CD14-positive monocyte (primary cell): ENCODE data around the gene SYCP3. TPM values are rescaled to one million over a fixed set of nuclear protein-coding genes. Genes with fewer than 3 reads are reported as not detected.

Experiments
- DNase-seq, 3 donors: peaks; one replicate each; pipeline ENCODE4 v3.0.0-alpha.2; 2011 to 2022
- H2AFZ ChIP-seq: 2 replicates; pipeline ENCODE4 v1.6.0; 2012; ENCODE audit warnings: mild to moderate bottlenecking, low read depth, low read length, inconsistent platforms; ENCODE audit not compliant: insufficient read depth, poor library complexity, severe bottlenecking
- H3K27ac ChIP-seq, 2 donors: 1 replicate in 1 of 2; 2 replicates in 1 of 2; pipeline ENCODE4 v1.5.1; 2012 to 2013; ENCODE audit warnings: low read length in 2 of 2, control low read depth in 1 of 2, inconsistent platforms in 1 of 2, low read depth in 1 of 2, mild to moderate bottlenecking in 1 of 2
- H3K27me3 ChIP-seq, 2 donors: one replicate each; pipeline versions ENCODE4 v1.6.0 to v1.6.1; 2011 to 2013; ENCODE audit warnings: low read length in 2 of 2; ENCODE audit not compliant: control insufficient read depth in 2 of 2, insufficient read depth in 2 of 2
- H3K36me3 ChIP-seq, 2 donors: replicated peaks in 1 of 2; 1 replicate in 1 of 2; 2 replicates in 1 of 2; pipeline versions ENCODE4 v1.5.1 to v1.6.1; 2012 to 2013; ENCODE audit warnings: low read length in 2 of 2, control low read depth in 1 of 2, inconsistent platforms in 1 of 2, mild to moderate bottlenecking in 1 of 2; ENCODE audit not compliant: insufficient read depth in 2 of 2, control insufficient read depth in 1 of 2
- H3K4me1 ChIP-seq, 2 donors: 1 replicate in 1 of 2; 2 replicates in 1 of 2; pipeline versions ENCODE4 v1.5.1 to v1.6.1; 2012 to 2013; ENCODE audit warnings: low read length in 2 of 2, control low read depth in 1 of 2, inconsistent platforms in 1 of 2, mild to moderate bottlenecking in 1 of 2, moderate library complexity in 1 of 2; ENCODE audit not compliant: insufficient read depth in 2 of 2, control insufficient read depth in 1 of 2
- H3K4me2 ChIP-seq: replicated peaks from 2 replicates; pipeline ENCODE3; 2012; ENCODE audit warnings: low read length, moderate library complexity, mild to moderate bottlenecking; ENCODE audit not compliant: poor library complexity, severe bottlenecking; ENCODE audit errors: extremely low read depth
- H3K4me3 ChIP-seq, 3 experiments: fragments of 200-600 bp in 1 of 3; sonication (generic) in 1 of 3; replicated peaks in 1 of 3; 1 replicate in 2 of 3; 2 replicates in 1 of 3; pipeline ENCODE4 v1.5.1; 2011 to 2013; ENCODE audit warnings: low read length in 3 of 3, mild to moderate bottlenecking in 3 of 3, control low read depth in 2 of 3, low read depth in 2 of 3, inconsistent platforms in 1 of 3, moderate library complexity in 1 of 3
- H3K79me2 ChIP-seq: 2 replicates; pipeline ENCODE4 v1.6.0; 2012; ENCODE audit warnings: mild to moderate bottlenecking, control low read depth, inconsistent platforms, low read length, moderate library complexity; ENCODE audit not compliant: insufficient read depth
- H3K9ac ChIP-seq: 2 replicates; pipeline ENCODE4 v1.6.0; 2017; ENCODE audit warnings: low read length, mild to moderate bottlenecking; ENCODE audit not compliant: insufficient read depth, poor library complexity, severe bottlenecking
- H3K9me3 ChIP-seq, 2 donors: replicated peaks in 1 of 2; 1 replicate in 1 of 2; 2 replicates in 1 of 2; pipeline versions ENCODE4 v1.5.1 to v1.6.1; 2012 to 2013; ENCODE audit warnings: low read length in 2 of 2, control low read depth in 1 of 2; ENCODE audit not compliant: control insufficient read depth in 1 of 2, insufficient read depth in 1 of 2
- H4K20me1 ChIP-seq: 2 replicates; pipeline ENCODE4 v1.6.0; 2012; ENCODE audit warnings: mild to moderate bottlenecking, low read length, control low read depth, moderate library complexity; ENCODE audit not compliant: insufficient read depth
- H3K27ac Mint-ChIP-seq, 7 donors: one replicate each; pipeline ENCODE4 v1.8.0; 2020; ENCODE audit warnings: mild to moderate bottlenecking in 7 of 7, mixed read lengths in 7 of 7, moderate library complexity in 6 of 7, inconsistent platforms in 2 of 7
- H3K27me3 Mint-ChIP-seq, 3 donors: one replicate each; pipeline ENCODE4 v1.8.0; 2021 to 2022; ENCODE audit warnings: low read depth in 3 of 3, mild to moderate bottlenecking in 3 of 3, mixed read lengths in 3 of 3, moderate library complexity in 3 of 3, inconsistent platforms in 1 of 3
- H3K36me3 Mint-ChIP-seq, 2 donors: one replicate each; pipeline ENCODE4 v1.8.0; 2020; ENCODE audit warnings: mixed read lengths in 2 of 2, inconsistent platforms in 1 of 2, mild to moderate bottlenecking in 1 of 2
- H3K4me1 Mint-ChIP-seq: one replicate; pipeline ENCODE4 v1.8.0; 2020; ENCODE audit warnings: mild to moderate bottlenecking, mixed read lengths
- H3K4me3 Mint-ChIP-seq, 2 donors: one replicate each; pipeline ENCODE4 v1.8.0; 2020; ENCODE audit warnings: mild to moderate bottlenecking in 2 of 2, mixed read lengths in 2 of 2, moderate library complexity in 1 of 2
- H3K9me3 Mint-ChIP-seq, 7 donors: one replicate each; pipeline ENCODE4 v1.8.0; 2020 to 2022; ENCODE audit warnings: mixed read lengths in 7 of 7, mild to moderate bottlenecking in 6 of 7, moderate library complexity in 6 of 7, inconsistent platforms in 2 of 7
- CTCF ChIP-seq: fragments of 200-600 bp; IDR thresholded peaks from one replicate; pipeline ENCODE4 v1.8.0; 2022; ENCODE audit warnings: antibody characterized with exemption, mild to moderate bottlenecking
- WGBS: methylation state at CpG from one replicate; pipeline ENCODE4 v1.1.5; 2013; ENCODE audit warnings: missing lambda C conversion rate; ENCODE audit not compliant: insufficient coverage; 5-methylcytosine and 5-hydroxymethylcytosine counted together
- intact Hi-C, 2 donors: fragments of 100-400 bp; cut with micrococcal nuclease; formaldehyde crosslinking; loops; one replicate each; pipeline versions ENCODE4 v1.15.0 to v1.15.1; 2023
- polyA plus RNA-seq, 3 donors: library from polyadenylated mRNA; depleted of rRNA in 1 of 3; unstranded in 2 of 3; stranded (reverse) in 1 of 3; fragments of 300-500 nt in 2 of 3; fragments of >200 nt in 1 of 3; fragmentation: Illumina TruSeq in 2 of 3; gene quantifications; 1 replicate in 2 of 3; 2 replicates in 1 of 3; pipeline ENCODE4 v1.2.3, GENCODE V29; 2012 to 2021

SYCP3 gene
- polyA plus RNA-seq, 3 donors: 0.15 TPM; not detected in 2

GRCh38 chr12:101700299-101700820 is 38.9 kb downstream of the SYCP3 start:
- H3K9ac ChIP-seq: no peak overlapping the region
- no peaks in the 10 kb centered on the region for H3K9me3 ChIP-seq
- Mint-ChIP-seq H3K9me3 (no peaks in the 10 kb centered on the region), H3K36me3 (peaks cover 7 to 10% of the 10 kb centered on the region in 2 donors), H3K27ac (peak overlapping the region in 1 of 7 donors; percentile 3), H3K4me3 (peak overlapping the region in 1 of 2 donors; percentile 51), H3K27me3 (no peaks in the 10 kb centered on the region), H3K4me1 (peaks cover 67% of the 10 kb centered on the region)
- peak overlapping the region in 1 of 2 donors; percentile 3 for H3K27ac ChIP-seq
- peak overlapping the region; percentile 19 for H3K4me2 ChIP-seq
- peaks cover 79% of the 10 kb centered on the region for H3K79me2 ChIP-seq
- no peak for TF ChIP-seq CTCF
- no peaks in the 10 kb centered on the region for H3K27me3 ChIP-seq
- WGBS: 80% methylated on average over 1 of the region's 2 CpGs
- H4K20me1 ChIP-seq: peaks cover 50% of the 10 kb centered on the region
- intact Hi-C loops: no loop called here
- H3K4me1 ChIP-seq: peaks cover 31 to 57% of the 10 kb centered on the region in 2 donors
- H3K36me3 ChIP-seq: peaks cover 2 to 7% of the 10 kb centered on the region in 2 donors
- DNase-seq: no peak
- H2AFZ ChIP-seq: no peak overlapping the region
- no peak overlapping the region for H3K4me3 ChIP-seq

- Histone ChIP-seq H2AFZ (peak overlapping the region; percentile 95), H3K4me1 (peaks cover 32 to 60% of the 10 kb centered on the region in 2 donors), H3K36me3 (peaks cover 2 to 7% of the 10 kb centered on the region in 2 donors), H3K79me2 (peaks cover 74% of the 10 kb centered on the region), H3K4me2 (peak overlapping the region; percentile 85), H4K20me1 (peaks cover 48% of the 10 kb centered on the region), H3K9ac (peak overlapping the region; percentile 87), H3K4me3 (peak overlapping the region; percentile 89 to 94 (median 92)), H3K9me3 (no peaks in the 10 kb centered on the region), H3K27me3 (no peaks in the 10 kb centered on the region), H3K27ac (peak overlapping the region; percentile 57 to 87)
- peaks cover 7 to 10% of the 10 kb centered on the region in 2 donors for H3K36me3 Mint-ChIP-seq
- no peaks in the 10 kb centered on the region for H3K9me3 Mint-ChIP-seq
- peaks cover 0 to 2% (median 0%) of the 10 kb centered on the region in 3 donors for H3K27me3 Mint-ChIP-seq
- WGBS: 100% methylated on average over 5 of the region's 12 CpGs
- DNase-seq: no peak
- no peak for TF ChIP-seq CTCF
- intact Hi-C loops: no loop called here
- peak overlapping the region; percentile 76 to 90 (median 85) for H3K27ac Mint-ChIP-seq
- H3K4me1 Mint-ChIP-seq: peaks cover 72% of the 10 kb centered on the region
- peak overlapping the region; percentile 96 for H3K4me3 Mint-ChIP-seq
These were observed 40.4 kb downstream of the SYCP3 start for GRCh38 chr12:101698800-101699347.
